ENCODE results near the gene ARHGAP33.
"Not testable (repeated sequence)": the region's sequence is repeated elsewhere in the genome, so short reads cannot be mapped to it uniquely, and the experiment has no call there.

- not testable (repeated sequence) for TF ChIP-seq CTCF (conservative IDR thresholded peaks at IDR 0.05 in 1 of 2, IDR thresholded peaks at IDR 0.05 in 1 of 2; ENCODE audit: low read depth in 1 of 2, low read length in 2 of 2); EZH2 (IDR thresholded peaks at IDR 0.05; ENCODE audit: low read length, missing control alignments)
Measured at GRCh38 chr19:35772362-35772761, 3.0 kb upstream of the ARHGAP33 start.
